T-helper 1 cell treated with Interleukin-12 subunit alpha and Interleukin-12 subunit beta and Interleukin-4 antibody, amounts not matched to agents 30 μg/mL and 1 μg/mL, for 36 hours (primary cell): ENCODE data around the gene CYP2B6.
"Not testable (repeated sequence)": the region's sequence is repeated elsewhere in the genome, so short reads cannot be mapped to it uniquely, and the experiment has no call there.

Source experiments
- H3K27ac Mint-ChIP-seq: one replicate; pipeline ENCODE4 v1.8.0; 2021; ENCODE audit warnings: mild to moderate bottlenecking, mixed read lengths
- H3K27me3 Mint-ChIP-seq: one replicate; pipeline ENCODE4 v1.8.0; 2021; ENCODE audit warnings: low read depth, mixed read lengths
- H3K36me3 Mint-ChIP-seq: one replicate; pipeline ENCODE4 v1.8.0; 2021; ENCODE audit warnings: low read depth, mixed read lengths
- H3K4me1 Mint-ChIP-seq: one replicate; pipeline ENCODE4 v1.8.0; 2021; ENCODE audit warnings: low read depth, mixed read lengths
- H3K4me3 Mint-ChIP-seq: one replicate; pipeline ENCODE4 v1.8.0; 2021; ENCODE audit warnings: mild to moderate bottlenecking, moderate library complexity, mixed read lengths
- H3K9me3 Mint-ChIP-seq: one replicate; pipeline ENCODE4 v1.8.0; 2021; ENCODE audit warnings: mixed read lengths

The CYP2B6 gene

GRCh38 chr19:40969721-40970120, 21.4 kb upstream of the CYP2B6 start:
- peaks cover 45% of the 10 kb centered on the region for H3K4me1 Mint-ChIP-seq
- peak overlapping the region; percentile 73 for H3K4me3 Mint-ChIP-seq
- peak overlapping the region; percentile 77 for H3K27ac Mint-ChIP-seq
- H3K36me3 Mint-ChIP-seq = peaks cover 11% of the 10 kb centered on the region
- H3K9me3 Mint-ChIP-seq, H3K27me3 Mint-ChIP-seq: not testable (repeated sequence)

- peaks cover 11% of the 10 kb centered on the region for H3K36me3 Mint-ChIP-seq
- H3K27me3 Mint-ChIP-seq, H3K9me3 Mint-ChIP-seq: not testable (repeated sequence)
- H3K4me1 Mint-ChIP-seq = peaks cover 48% of the 10 kb centered on the region
- peak overlapping the region; percentile 73 for H3K4me3 Mint-ChIP-seq
- H3K27ac Mint-ChIP-seq = peak overlapping the region; percentile 77
These were observed 20.4 kb upstream of the CYP2B6 start for GRCh38 chr19:40970396-40971345.

DNA sequence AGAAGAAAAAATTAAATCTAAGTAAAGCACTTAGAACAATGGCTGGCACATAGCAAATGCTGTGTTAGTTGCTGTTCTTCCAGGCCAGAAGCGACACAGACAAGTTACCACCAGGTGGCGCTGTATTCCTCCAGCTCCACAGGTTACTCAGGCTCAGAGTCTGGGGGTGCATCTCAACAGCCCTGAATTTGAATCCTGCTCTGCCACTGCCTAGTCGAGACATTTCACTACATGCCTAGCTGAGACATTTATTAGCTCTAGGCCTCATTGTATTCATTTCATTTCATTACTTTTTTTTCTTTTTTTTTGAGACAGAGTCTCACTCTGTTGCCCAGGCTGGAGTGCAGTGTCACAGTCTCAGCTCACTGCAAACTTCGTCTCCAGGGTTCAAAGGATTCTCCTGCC, 16.4 kb upstream of the CYP2B6 start:
- Mint-ChIP-seq H3K4me3 (no peak overlapping the region), H3K36me3 (peaks cover 4% of the 10 kb centered on the region), H3K27me3 (peaks cover 2% of the 10 kb centered on the region), H3K27ac (peak overlapping the region; percentile 39), H3K4me1 (peaks cover 48% of the 10 kb centered on the region), H3K9me3 (no peaks in the 10 kb centered on the region)

- H3K4me1 Mint-ChIP-seq = peaks cover 33% of the 10 kb centered on the region
- no peak overlapping the region for H3K4me3 Mint-ChIP-seq
- H3K27me3 Mint-ChIP-seq = peaks cover 16% of the 10 kb centered on the region
- no peak overlapping the region for H3K27ac Mint-ChIP-seq
- peaks cover 4% of the 10 kb centered on the region for H3K36me3 Mint-ChIP-seq
- H3K9me3 Mint-ChIP-seq = no peaks in the 10 kb centered on the region
These were observed 14.9 kb upstream of the CYP2B6 start for GRCh38 chr19:40976134-40976533.

GRCh38 chr19:40976724-40977123, 14.4 kb upstream of the CYP2B6 start:
- Mint-ChIP-seq H3K27me3 (peaks cover 20% of the 10 kb centered on the region), H3K27ac (no peak overlapping the region), H3K4me3 (no peak overlapping the region), H3K4me1 (peaks cover 32% of the 10 kb centered on the region), H3K36me3 (peaks cover 4% of the 10 kb centered on the region), H3K9me3 (no peaks in the 10 kb centered on the region)

GRCh38 chr19:40979759-40980158, 11.3 kb upstream of the CYP2B6 start:
- H3K27ac Mint-ChIP-seq, H3K4me3 Mint-ChIP-seq: not testable (repeated sequence)
- peaks cover 28% of the 10 kb centered on the region for H3K27me3 Mint-ChIP-seq

DNA sequence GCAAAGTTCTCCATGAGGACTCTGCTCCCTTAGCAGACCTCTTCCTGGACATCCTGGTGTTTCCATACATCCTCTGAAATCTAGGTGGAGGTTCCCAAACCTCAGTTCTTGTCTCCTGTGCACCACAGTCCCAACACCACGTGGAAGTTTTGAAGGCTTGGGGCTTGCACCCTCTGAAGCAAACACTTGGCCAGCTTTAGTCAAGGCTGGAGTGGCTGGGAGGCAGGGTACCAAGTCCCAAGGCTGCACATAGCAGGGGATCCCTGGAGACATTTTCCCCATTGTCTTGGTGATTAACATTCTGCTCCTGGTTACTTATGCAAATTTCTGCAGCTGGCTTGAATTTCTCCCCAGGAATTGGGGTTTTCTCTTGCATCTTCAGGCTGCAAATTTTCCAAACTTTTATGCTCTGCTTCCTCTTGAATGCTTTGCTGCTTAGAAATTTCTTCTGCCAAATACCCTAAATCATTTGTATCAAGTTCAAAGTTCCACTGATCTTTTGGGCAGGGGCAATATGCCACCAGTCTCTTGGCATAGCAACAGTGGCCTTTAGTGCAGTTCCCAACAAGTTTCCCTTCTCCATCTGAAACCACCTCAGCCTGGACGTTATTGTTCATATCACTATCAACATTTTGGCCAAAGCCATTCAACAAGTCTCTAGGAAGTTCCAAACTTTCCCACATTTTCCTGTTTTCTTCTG, 10.2 kb upstream of the CYP2B6 start:
- Mint-ChIP-seq H3K4me1 (peaks cover 19% of the 10 kb centered on the region), H3K27me3 (peaks cover 33% of the 10 kb centered on the region)
- H3K36me3 Mint-ChIP-seq, H3K4me3 Mint-ChIP-seq, H3K9me3 Mint-ChIP-seq, H3K27ac Mint-ChIP-seq: not testable (repeated sequence)

More at GRCh38 chr19:40979759-40980158, 11.3 kb upstream of the CYP2B6 start:
- H3K9me3 Mint-ChIP-seq, H3K36me3 Mint-ChIP-seq: not testable (repeated sequence)
- peaks cover 22% of the 10 kb centered on the region for H3K4me1 Mint-ChIP-seq

DNA sequence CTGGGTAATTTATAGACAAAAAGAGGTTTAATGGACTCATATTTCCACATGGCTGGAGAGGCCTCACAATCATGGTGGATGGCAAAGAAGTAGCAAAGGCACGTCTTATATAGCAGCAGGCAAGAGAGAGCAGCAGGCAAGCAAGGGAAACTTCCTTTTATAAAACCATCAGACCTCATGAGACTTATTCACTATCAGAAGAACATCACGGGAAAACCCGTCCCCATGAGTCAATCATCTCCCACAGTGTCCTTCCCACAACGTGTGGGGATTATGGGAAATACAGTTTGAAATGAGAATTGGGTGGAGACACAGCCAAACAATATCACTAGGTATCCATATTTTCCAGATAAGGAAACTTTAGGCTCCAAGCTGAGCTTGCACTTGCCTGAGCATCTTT, 9.5 kb upstream of the CYP2B6 start:
- no peak overlapping the region for H3K27ac Mint-ChIP-seq
- H3K36me3 Mint-ChIP-seq = peaks cover 3% of the 10 kb centered on the region
- no peaks in the 10 kb centered on the region for H3K9me3 Mint-ChIP-seq
- no peak overlapping the region for H3K4me3 Mint-ChIP-seq
- H3K27me3 Mint-ChIP-seq = peaks cover 40% of the 10 kb centered on the region
- peaks cover 12% of the 10 kb centered on the region for H3K4me1 Mint-ChIP-seq

GRCh38 chr19:40982594-40983101, 8.4 kb upstream of the CYP2B6 start:
- Mint-ChIP-seq H3K27me3 (peaks cover 43% of the 10 kb centered on the region), H3K36me3 (no peaks in the 10 kb centered on the region), H3K4me1 (peaks cover 9% of the 10 kb centered on the region), H3K4me3 (no peak overlapping the region), H3K27ac (no peak overlapping the region), H3K9me3 (no peaks in the 10 kb centered on the region)

GRCh38 chr19:40989453-40989852, 1.6 kb upstream of the CYP2B6 start:
- no peak overlapping the region for H3K4me3 Mint-ChIP-seq
- H3K9me3 Mint-ChIP-seq = peaks cover 7% of the 10 kb centered on the region
- H3K27ac Mint-ChIP-seq = no peak overlapping the region
- H3K27me3 Mint-ChIP-seq = peaks cover 32% of the 10 kb centered on the region
- peaks cover 1% of the 10 kb centered on the region for H3K36me3 Mint-ChIP-seq
- no peaks in the 10 kb centered on the region for H3K4me1 Mint-ChIP-seq

- H3K9me3 Mint-ChIP-seq = no peaks in the 10 kb centered on the region
- no peak overlapping the region for H3K4me3 Mint-ChIP-seq
- no peak overlapping the region for H3K27ac Mint-ChIP-seq
- H3K27me3 Mint-ChIP-seq = peaks cover 10% of the 10 kb centered on the region
- H3K36me3 Mint-ChIP-seq = no peaks in the 10 kb centered on the region
- H3K4me1 Mint-ChIP-seq = no peaks in the 10 kb centered on the region
These were observed 4.3 kb downstream of the CYP2B6 start for GRCh38 chr19:40995355-40995754.

- H3K9me3 Mint-ChIP-seq, H3K36me3 Mint-ChIP-seq, H3K4me1 Mint-ChIP-seq, H3K27me3 Mint-ChIP-seq, H3K4me3 Mint-ChIP-seq, H3K27ac Mint-ChIP-seq: not testable (repeated sequence)
These were observed 7.9 kb downstream of the CYP2B6 start for GRCh38 chr19:40999018-40999417.

DNA sequence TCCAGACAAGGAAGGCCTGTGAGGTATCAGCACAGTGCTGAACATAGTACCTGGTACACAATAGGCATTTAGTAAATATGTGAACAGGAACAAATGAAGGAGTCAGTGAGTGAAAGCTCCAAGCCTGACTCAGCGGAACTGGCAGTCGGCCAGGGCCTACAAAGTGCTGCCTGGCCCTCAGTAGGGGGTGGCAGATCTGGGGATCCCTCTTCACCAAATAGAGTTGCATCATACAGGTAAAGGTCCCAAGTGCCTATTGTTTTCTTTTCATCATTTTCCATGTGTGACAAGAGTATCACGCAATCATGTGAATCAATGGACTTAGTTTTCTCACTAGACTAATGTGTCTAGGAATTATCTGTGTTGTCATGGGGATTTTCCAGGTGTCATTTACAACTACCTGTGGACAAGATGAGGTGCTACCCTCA, 9.2 kb downstream of the CYP2B6 start:
- Mint-ChIP-seq H3K4me3 (no peak overlapping the region), H3K27me3 (peaks cover 10% of the 10 kb centered on the region), H3K27ac (no peak overlapping the region), H3K9me3 (no peaks in the 10 kb centered on the region), H3K36me3 (no peaks in the 10 kb centered on the region), H3K4me1 (peaks cover 5% of the 10 kb centered on the region)

DNA sequence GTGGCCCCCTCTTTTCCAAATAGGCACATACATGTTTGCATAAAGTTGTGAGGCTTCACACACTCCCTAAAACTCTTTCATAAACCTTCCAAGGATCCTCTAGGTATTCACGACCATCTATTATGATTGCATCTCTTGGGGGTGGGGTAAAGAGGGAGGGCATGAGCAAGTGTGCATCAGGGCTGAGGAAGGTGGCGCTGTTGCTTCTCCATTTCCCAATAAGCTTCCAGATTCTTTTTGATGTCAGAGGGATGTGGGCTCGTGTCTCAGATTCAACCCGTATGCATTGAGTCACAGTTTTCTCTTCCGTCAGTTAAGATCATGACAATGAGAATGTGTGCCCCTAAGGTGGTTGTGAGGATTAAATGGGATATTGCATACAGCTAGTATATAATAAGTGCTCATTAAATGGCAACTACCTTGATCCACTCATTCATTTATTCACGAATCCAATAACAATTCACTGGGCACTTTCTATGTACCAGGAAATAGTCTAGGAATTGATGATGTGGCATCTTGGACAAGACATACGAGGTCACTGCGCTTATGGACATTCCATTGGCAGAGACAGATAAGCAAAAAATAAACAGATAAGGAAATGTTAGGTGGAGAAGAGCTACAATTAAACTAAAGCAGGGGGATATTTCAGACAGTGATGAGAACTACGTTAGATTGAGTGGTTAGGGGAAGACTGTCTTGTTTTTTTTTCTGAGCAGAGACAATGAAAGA, 10.3 kb downstream of the CYP2B6 start:
- Mint-ChIP-seq H3K36me3 (no peaks in the 10 kb centered on the region), H3K9me3 (no peaks in the 10 kb centered on the region), H3K27ac (no peak overlapping the region), H3K4me1 (peaks cover 5% of the 10 kb centered on the region), H3K4me3 (no peak overlapping the region), H3K27me3 (peaks cover 10% of the 10 kb centered on the region)
